Measurements from ENCODE around the gene SGMS2. TPM values are rescaled to one million over a fixed set of nuclear protein-coding genes. Genes with fewer than 3 reads are reported as not detected.

SGMS2 gene
- total RNA-seq, 1 donor from 2014 or later, result 17.3 TPM

Other genes starting within 250 kb of the SGMS2 start
- 44.7 TPM for gene PAPSS1, start 104.7 kb upstream of the SGMS2 start, total RNA-seq
- 6.7 TPM for gene CYP2U1, start 106.6 kb downstream of the SGMS2 start, total RNA-seq
- 62.7 TPM for gene HADH, start 165.0 kb downstream of the SGMS2 start, total RNA-seq

Measured in ureter (tissue), 1 donor.